Measurements from ENCODE around the gene MEG3. TPM values are rescaled to one million over a fixed set of nuclear protein-coding genes. Genes with fewer than 3 reads are reported as not detected.
A peak's percentile ranks its signal among the peaks of the same experiment; 100 is the strongest.

The MEG3 gene
- total and polyA plus RNA-seq, 2 of the 8 experiments (the other 6 are each of a cell fraction or from before 2014, with no cell fraction given) = 0.17 to 1.1 TPM

- peak; percentile 13 for TF ChIP-seq CHD7 (IDR thresholded peaks at IDR 0.05; ENCODE audit: insufficient replicate concordance, low read length)
- no peak for TF ChIP-seq CEBPB (IDR thresholded peaks at IDR 0.05; ENCODE audit: low read depth, low read length)
- TF ChIP-seq SP4 (IDR thresholded peaks at IDR 0.05; ENCODE audit: low read length) = no peak
- peak; percentile 25; the same call in 1 of the 2 replicates for TF ChIP-seq TEAD4 (IDR thresholded peaks at IDR 0.05; ENCODE audit: low read depth, low read length)
- no peak for TF ChIP-seq JUN (IDR thresholded peaks at IDR 0.05; ENCODE audit: low read depth, low read length)
- TF ChIP-seq EZH2 (IDR thresholded peaks at IDR 0.05; ENCODE audit: low read depth, low read length, severe bottlenecking) = no peak
- TF ChIP-seq ATF2 (IDR thresholded peaks at IDR 0.05; ENCODE audit: low read length) = no peak
- peak; percentile 38 for TF ChIP-seq ASH2L (IDR thresholded peaks at IDR 0.05; ENCODE audit: low read length)
- no peak for TF ChIP-seq PHF8 (conservative IDR thresholded peaks at IDR 0.05; ENCODE audit: low read depth, low read length)
Measured at GRCh38 chr14:100840286-100841065, 14.6 kb downstream of the MEG3 start (continued).

Measured in H1 (cell line).